A673 (cell line): Measurements from ENCODE around the gene MAEA. TPM values are rescaled to one million over a fixed set of nuclear protein-coding genes. Genes with fewer than 3 reads are reported as not detected.

Source experiments
- BruUV-seq: library from RNA; stranded (reverse); fragments of 400-500 nt; replicated peaks from 2 replicates; lab custom pipeline; 2021; lab: Mats Ljungman, UMichigan
- CTCF ChIA-PET: fragments of 300-600 bp; sonication (Branson Sonifier 250); formaldehyde crosslinking; loops from one replicate; lab custom pipeline; 2022; ENCODE audit warnings: antibody characterized with exemption; lab: Charles Lee
- POLR2A ChIA-PET: fragments of 300-600 bp; sonication (Branson Sonifier 250); formaldehyde crosslinking; loops from one replicate; lab custom pipeline; 2022; ENCODE audit warnings: antibody characterized with exemption; ENCODE audit not compliant: low non-redundant PET; lab: Charles Lee
- DNase-seq: peaks from one replicate; pipeline ENCODE4 v3.0.0-alpha.2; 2015; ENCODE audit warnings: low spot score
- H3K27ac ChIP-seq: fragments of 200-600 bp; sonication (generic); 2 replicates; pipeline ENCODE4 v1.5.1; 2016; ENCODE audit warnings: mixed run types, low read depth, mild to moderate bottlenecking, mixed read lengths, antibody characterized with exemption, low read length; ENCODE audit not compliant: poor library complexity, severe bottlenecking
- H3K27me3 ChIP-seq: fragments of 200-600 bp; sonication (generic); replicated peaks from 2 replicates; pipeline ENCODE4 v1.6.1; 2017; ENCODE audit warnings: mixed run types, low read depth, mild to moderate bottlenecking, mixed read lengths, antibody characterized with exemption, low read length; ENCODE audit not compliant: insufficient read depth, poor library complexity
- H3K36me3 ChIP-seq: fragments of 200-600 bp; sonication (generic); 2 replicates; pipeline ENCODE4 v1.6.1; 2016; ENCODE audit warnings: mixed run types, mild to moderate bottlenecking, mixed read lengths, antibody characterized with exemption, low read length; ENCODE audit not compliant: insufficient read depth, poor library complexity, severe bottlenecking
- H3K4me1 ChIP-seq: fragments of 200-600 bp; sonication (generic); 2 replicates; pipeline ENCODE4 v1.6.1; 2017; ENCODE audit warnings: mixed run types, mild to moderate bottlenecking, mixed read lengths, antibody characterized with exemption, low read length; ENCODE audit not compliant: insufficient read depth, poor library complexity, severe bottlenecking
- H3K4me3 ChIP-seq: fragments of 200-600 bp; sonication (generic); 2 replicates; pipeline ENCODE4 v1.5.1; 2016; ENCODE audit warnings: low read depth, mixed run types, mild to moderate bottlenecking, mixed read lengths, low read length; ENCODE audit not compliant: poor library complexity, severe bottlenecking
- H3K9me3 ChIP-seq: fragments of 200-600 bp; sonication (generic); 2 replicates; pipeline ENCODE4 v1.6.1; 2016; ENCODE audit warnings: mixed run types, low read depth, mild to moderate bottlenecking, mixed read lengths, antibody characterized with exemption, low read length; ENCODE audit not compliant: poor library complexity, severe bottlenecking
- CTCF ChIP-seq: fragments of 300-800, 200-600 bp; sonication (generic); conservative IDR thresholded peaks from 2 replicates; pipeline ENCODE4 v1.5.1; 2017; ENCODE audit warnings: low read depth, mild to moderate bottlenecking, antibody characterized with exemption, low read length, moderate library complexity, mixed read lengths
- EZH2 ChIP-seq: fragments of 200-600 bp; sonication (generic); IDR thresholded peaks from 2 replicates; pipeline ENCODE4 v1.6.1; 2017; ENCODE audit warnings: borderline replicate concordance, low read depth, mild to moderate bottlenecking, mixed read lengths, antibody characterized with exemption, low read length; ENCODE audit not compliant: poor library complexity, severe bottlenecking
- intact Hi-C: fragments of 100-400 bp; cut with micrococcal nuclease; formaldehyde crosslinking; loops from one replicate; pipeline ENCODE4 v1.10.0; 2022; ENCODE audit not compliant: unreplicated experiment
- total RNA-seq: library from RNA; stranded (reverse); gene quantifications from 2 replicates; pipeline ENCODE4 v1.2.3, GENCODE V29; 2021

The MAEA gene
- total RNA-seq, 1 experiment from 2014 or later: 87.0 TPM

GRCh38 chr4:1345903-1346780 is 56.5 kb downstream of the MAEA start:
- CTCF ChIA-PET: interaction anchor here (0.6 to 1.1 kb wide), 4 partner anchors 10 to 695 kb away, joined by 3 to 4 read pairs (median 3); no protein-coding TSS in a partner anchor
- Histone ChIP-seq H3K9me3 (no peaks in the 10 kb centered on the region), H3K27me3 (no peaks in the 10 kb centered on the region), H3K4me1 (no peaks in the 10 kb centered on the region), H3K27ac (peak overlapping the region; percentile 93), H3K4me3 (peak overlapping the region; percentile 81), H3K36me3 (peaks cover 12% of the 10 kb centered on the region)
- intact Hi-C loops: loop anchor here (2.0 to 5.0 kb wide), 3 partner anchors 59 to 179 kb away; partner anchors contain the start of genes CTBP1 and MAEA
- DNase-seq: peak; percentile 72
- TF ChIP-seq EZH2 (no peak), CTCF (peak; percentile 51; the same call in 1 of the 2 replicates)
- POLR2A ChIA-PET: no interaction called here
- TSS peak; percentile 31 for BruUV-seq

GRCh38 chr4:1346781-1347409 is 57.2 kb downstream of the MAEA start, which contains the start of gene UVSSA:
UVSSA (plus strand) TSS chr4:1347208; CDS start chr4:1348092, 884 bp downstream.
- no peaks in the 10 kb centered on the region for H3K9me3 ChIP-seq
- intact Hi-C loops: loop anchor here (2.0 to 5.0 kb wide), 3 partner anchors 60 to 180 kb away; partner anchors contain the start of genes CTBP1 and MAEA
- ChIA-PET POLR2A (interaction anchor here (0.7 kb wide), 2 partner anchors 105 to 374 kb away, joined by 3 to 6 read pairs; no protein-coding TSS in a partner anchor), CTCF (interaction anchor here (0.6 to 1.1 kb wide), 4 partner anchors 9 to 694 kb away, joined by 3 to 4 read pairs (median 3); no protein-coding TSS in a partner anchor)
- H3K27me3 ChIP-seq: no peaks in the 10 kb centered on the region
- H3K4me1 ChIP-seq: no peaks in the 10 kb centered on the region
- DNase-seq: peak; percentile 99
- TF ChIP-seq CTCF: no peak
- TF ChIP-seq EZH2: no peak
- H3K36me3 ChIP-seq: peaks cover 8% of the 10 kb centered on the region
- peak within 1 kb of the TSS; percentile 81 for H3K4me3 ChIP-seq
- BruUV-seq: no TSS peak
- H3K27ac ChIP-seq: peak within 1 kb of the TSS; percentile 93

GRCh38 chr4:1347410-1347864 is 57.7 kb downstream of the MAEA start:
- CTCF ChIA-PET: no interaction called here
- H3K9me3 ChIP-seq: no peaks in the 10 kb centered on the region
- H3K27ac ChIP-seq: peak overlapping the region; percentile 93
- TF ChIP-seq EZH2: no peak
- TF ChIP-seq CTCF: no peak
- no peaks in the 10 kb centered on the region for H3K4me1 ChIP-seq
- peak; percentile 64 for DNase-seq
- no peaks in the 10 kb centered on the region for H3K27me3 ChIP-seq
- POLR2A ChIA-PET: interaction anchor here (0.7 kb wide), 2 partner anchors 105 to 375 kb away, joined by 3 to 6 read pairs; no protein-coding TSS in a partner anchor
- peak overlapping the region; percentile 81 for H3K4me3 ChIP-seq
- H3K36me3 ChIP-seq: peaks cover 11% of the 10 kb centered on the region
- no TSS peak for BruUV-seq
- intact Hi-C loops: loop anchor here (2.0 to 5.0 kb wide), 3 partner anchors 60 to 180 kb away; partner anchors contain the start of genes CTBP1 and MAEA
